Body of pancreas (tissue), 4 donors: ENCODE results near the gene GNAT1.

Experiments
- POLR2A ChIP-seq, 3 donors: fragments of 450-650 bp; IDR thresholded peaks; one replicate each; pipeline ENCODE4 v1.6.1; 2016; ENCODE audit warnings: antibody characterized with exemption in 3 of 3, mild to moderate bottlenecking in 2 of 3
- TF ChIP-seq, protein P1 (sequence below), 7 experiments: fragments of 450-650 bp in 4 of 7; fragments of 200-600 bp in 3 of 7; sonication (generic) in 3 of 7; IDR thresholded peaks; one replicate each; pipeline ENCODE4 v1.5.1; 2016 to 2019; ENCODE audit warnings: antibody characterized with exemption in 7 of 7

DNA sequence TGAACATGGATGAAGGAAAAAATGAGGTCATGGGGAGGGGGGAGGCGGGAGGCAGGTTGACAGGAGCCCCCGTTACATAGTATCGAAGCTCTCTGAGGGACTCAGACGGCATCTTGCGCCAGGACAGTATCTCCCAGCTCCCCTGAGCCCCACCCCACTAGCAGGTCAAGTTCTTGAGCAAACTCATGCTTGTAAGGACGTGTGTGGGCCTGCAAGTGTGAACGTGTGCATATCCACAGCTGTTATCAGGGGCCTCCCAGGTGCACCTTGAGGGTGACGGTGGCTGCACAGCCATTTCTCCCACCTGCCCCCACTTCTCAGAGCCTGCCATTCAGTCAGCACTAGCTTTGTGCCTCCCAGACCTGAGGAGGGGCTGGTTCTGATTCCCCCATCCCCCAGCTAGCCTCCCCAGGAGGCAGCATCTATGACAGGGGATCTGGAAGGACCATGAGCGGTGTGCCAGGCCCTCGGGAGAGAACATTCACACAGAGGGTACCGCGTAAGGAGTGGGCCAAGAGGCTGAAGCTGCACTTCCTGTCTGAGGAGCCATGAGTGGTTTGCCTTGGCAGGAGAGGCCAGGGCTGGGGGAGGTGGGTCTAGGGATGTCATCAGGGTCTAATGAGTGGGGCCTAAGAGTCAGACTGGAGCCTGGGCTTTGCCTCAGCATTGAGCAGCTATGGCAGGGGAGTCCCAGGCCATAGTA is 33.4 kb upstream of the GNAT1 start:
- TF ChIP-seq, protein P1, sequence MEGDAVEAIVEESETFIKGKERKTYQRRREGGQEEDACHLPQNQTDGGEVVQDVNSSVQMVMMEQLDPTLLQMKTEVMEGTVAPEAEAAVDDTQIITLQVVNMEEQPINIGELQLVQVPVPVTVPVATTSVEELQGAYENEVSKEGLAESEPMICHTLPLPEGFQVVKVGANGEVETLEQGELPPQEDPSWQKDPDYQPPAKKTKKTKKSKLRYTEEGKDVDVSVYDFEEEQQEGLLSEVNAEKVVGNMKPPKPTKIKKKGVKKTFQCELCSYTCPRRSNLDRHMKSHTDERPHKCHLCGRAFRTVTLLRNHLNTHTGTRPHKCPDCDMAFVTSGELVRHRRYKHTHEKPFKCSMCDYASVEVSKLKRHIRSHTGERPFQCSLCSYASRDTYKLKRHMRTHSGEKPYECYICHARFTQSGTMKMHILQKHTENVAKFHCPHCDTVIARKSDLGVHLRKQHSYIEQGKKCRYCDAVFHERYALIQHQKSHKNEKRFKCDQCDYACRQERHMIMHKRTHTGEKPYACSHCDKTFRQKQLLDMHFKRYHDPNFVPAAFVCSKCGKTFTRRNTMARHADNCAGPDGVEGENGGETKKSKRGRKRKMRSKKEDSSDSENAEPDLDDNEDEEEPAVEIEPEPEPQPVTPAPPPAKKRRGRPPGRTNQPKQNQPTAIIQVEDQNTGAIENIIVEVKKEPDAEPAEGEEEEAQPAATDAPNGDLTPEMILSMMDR (IDR thresholded peaks at IDR 0.05) = no peak
- TF ChIP-seq POLR2A (IDR thresholded peaks at IDR 0.05) = no peak
